Renal cortex interstitium (tissue), 11 donors: ENCODE measurements around the gene IP6K2. TPM values are rescaled to one million over a fixed set of nuclear protein-coding genes. Genes with fewer than 3 reads are reported as not detected.

Experiments
- DNase-seq, 11 donors: peaks; one replicate each; pipeline ENCODE4 v3.0.0-alpha.2; 2013; ENCODE audit warnings: low read depth in 9 of 11, low spot score in 4 of 11; ENCODE audit errors: extremely low read depth in 1 of 11
- polyA plus RNA-seq, 3 donors: library from polyadenylated mRNA; unstranded; fragments of 120-200 nt; gene quantifications; one replicate each; pipeline ENCODE4 v1.2.1, GENCODE V29; 2013; ENCODE audit not compliant: insufficient read length in 3 of 3

The IP6K2 gene
- polyA plus RNA-seq, 3 donors: 201 to 262 (median 238) TPM

- no peak for DNase-seq
These were observed 14.6 kb downstream of the IP6K2 start for GRCh38 chr3:48702320-48702920.

- DNase-seq: no peak
These were observed 16.2 kb downstream of the IP6K2 start for GRCh38 chr3:48700731-48701405.

- no peak for DNase-seq
These were observed 18.1 kb downstream of the IP6K2 start for GRCh38 chr3:48698891-48699290.

- no peak for DNase-seq
These were observed 19.1 kb downstream of the IP6K2 start for GRCh38 chr3:48697952-48698351.

- DNase-seq: no peak
These were observed 20.4 kb downstream of the IP6K2 start for GRCh38 chr3:48696601-48697000.

GRCh38 chr3:48696156-48696555 lies 20.9 kb downstream of the IP6K2 start:
- DNase-seq: no peak

- no peak for DNase-seq
These were observed 21.6 kb downstream of the IP6K2 start for GRCh38 chr3:48695393-48695753.

GRCh38 chr3:48694610-48695392 lies 22.2 kb downstream of the IP6K2 start:
- DNase-seq: no peak

- no peak for DNase-seq
These were observed 23.2 kb downstream of the IP6K2 start for GRCh38 chr3:48693826-48694225.

- no peak for DNase-seq
These were observed 24.5 kb downstream of the IP6K2 start for GRCh38 chr3:48692551-48692950.

GRCh38 chr3:48690846-48691458 lies 26.1 kb downstream of the IP6K2 start:
- DNase-seq: no peak

- DNase-seq: no peak
These were observed 27.6 kb downstream of the IP6K2 start for GRCh38 chr3:48689384-48689783.

- no peak for DNase-seq
These were observed 28.3 kb downstream of the IP6K2 start for GRCh38 chr3:48688737-48689075.

GRCh38 chr3:48688032-48688736 lies 28.8 kb downstream of the IP6K2 start:
- no peak for DNase-seq

GRCh38 chr3:48687220-48687678 lies 29.8 kb downstream of the IP6K2 start:
- DNase-seq: no peak

GRCh38 chr3:48686538-48687219 lies 30.3 kb downstream of the IP6K2 start:
- no peak for DNase-seq

- peak; percentile 64 to 87 (median 81) for DNase-seq
These were observed 31.2 kb downstream of the IP6K2 start, which contains the start of gene NCKIPSD for GRCh38 chr3:48685603-48686511. Gene NCKIPSD, minus strand, starts transcription at chr3:48685915. Its CDS starts 108 bp downstream, at chr3:48685807.

GRCh38 chr3:48685293-48685602 lies 31.8 kb downstream of the IP6K2 start:
- no peak for DNase-seq
